ENCODE results near the gene EBNA1BP2. TPM values are rescaled to one million over a fixed set of nuclear protein-coding genes. Genes with fewer than 3 reads are reported as not detected.

EBNA1BP2 gene
- total and polyA plus RNA-seq, 3 donors from 2014 or later: 74.0 to 87.9 (median 81.7) TPM

DNA sequence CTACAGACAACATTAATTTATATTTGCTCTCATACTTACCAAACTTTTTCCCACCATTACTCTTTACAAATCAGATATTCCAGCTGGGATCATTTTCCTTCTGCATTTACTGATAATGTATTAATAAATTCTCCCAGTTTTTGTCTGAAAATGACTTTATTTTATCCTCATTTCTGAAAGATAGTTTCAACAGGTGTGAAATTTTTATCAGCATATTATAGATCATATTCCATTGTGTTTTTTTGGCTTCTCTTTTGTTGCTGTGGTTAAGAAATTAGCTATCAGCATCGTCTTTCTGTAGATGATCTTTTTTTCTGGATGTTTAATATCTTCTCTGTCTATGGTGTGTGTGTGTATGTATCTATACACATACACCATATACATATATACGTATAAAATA, 2.8 kb upstream of the EBNA1BP2 start:
- 78 to 82% methylated on average over 2 of the region's 2 CpGs for WGBS, 2 donors
- Histone ChIP-seq H3K27me3 (no peaks in the 10 kb centered on the region), H3K4me3 (no peak overlapping the region), H3K9me3 (no peaks in the 10 kb centered on the region), H3K27ac (no peak overlapping the region), H3K4me1 (peaks cover 5% of the 10 kb centered on the region), H3K36me3 (ENCODE audit: low read depth, missing control alignments) (no peaks in the 10 kb centered on the region)
- TF ChIP-seq, protein P1, sequence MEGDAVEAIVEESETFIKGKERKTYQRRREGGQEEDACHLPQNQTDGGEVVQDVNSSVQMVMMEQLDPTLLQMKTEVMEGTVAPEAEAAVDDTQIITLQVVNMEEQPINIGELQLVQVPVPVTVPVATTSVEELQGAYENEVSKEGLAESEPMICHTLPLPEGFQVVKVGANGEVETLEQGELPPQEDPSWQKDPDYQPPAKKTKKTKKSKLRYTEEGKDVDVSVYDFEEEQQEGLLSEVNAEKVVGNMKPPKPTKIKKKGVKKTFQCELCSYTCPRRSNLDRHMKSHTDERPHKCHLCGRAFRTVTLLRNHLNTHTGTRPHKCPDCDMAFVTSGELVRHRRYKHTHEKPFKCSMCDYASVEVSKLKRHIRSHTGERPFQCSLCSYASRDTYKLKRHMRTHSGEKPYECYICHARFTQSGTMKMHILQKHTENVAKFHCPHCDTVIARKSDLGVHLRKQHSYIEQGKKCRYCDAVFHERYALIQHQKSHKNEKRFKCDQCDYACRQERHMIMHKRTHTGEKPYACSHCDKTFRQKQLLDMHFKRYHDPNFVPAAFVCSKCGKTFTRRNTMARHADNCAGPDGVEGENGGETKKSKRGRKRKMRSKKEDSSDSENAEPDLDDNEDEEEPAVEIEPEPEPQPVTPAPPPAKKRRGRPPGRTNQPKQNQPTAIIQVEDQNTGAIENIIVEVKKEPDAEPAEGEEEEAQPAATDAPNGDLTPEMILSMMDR (IDR thresholded peaks at IDR 0.05): no peak
- DNase-seq: no peak
- intact Hi-C loops (cut with DNase I; ENCODE audit: low total_unique reads): no loop called here

DNA sequence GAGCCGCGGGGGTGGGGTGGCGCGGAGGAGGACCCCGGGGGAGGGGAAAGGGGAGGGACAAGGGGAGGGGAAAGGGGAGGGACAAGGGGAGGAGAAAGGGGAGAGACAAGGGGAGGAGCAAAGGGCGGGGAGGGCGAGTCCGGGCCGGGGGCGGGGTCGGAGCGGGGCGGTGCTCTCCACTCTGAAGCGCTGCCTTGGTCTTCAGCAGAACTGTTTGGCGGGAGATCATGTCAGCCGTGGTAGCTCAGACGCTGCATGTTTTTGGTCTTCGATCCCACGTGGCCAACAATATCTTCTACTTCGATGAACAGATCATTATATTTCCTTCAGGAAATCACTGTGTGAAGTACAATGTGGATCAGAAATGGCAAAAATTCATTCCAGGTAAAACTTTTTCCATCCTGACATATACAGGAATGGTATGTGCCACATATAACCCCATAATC, 460 bp upstream of the EBNA1BP2 start:
- Histone ChIP-seq H3K27me3 (no peaks in the 10 kb centered on the region), H3K4me1 (peaks cover 5% of the 10 kb centered on the region), H3K4me3 (peak overlapping the region; percentile 75 to 83), H3K36me3 (ENCODE audit: low read depth, missing control alignments) (no peaks in the 10 kb centered on the region), H3K27ac (no peak overlapping the region), H3K9me3 (no peaks in the 10 kb centered on the region)
- intact Hi-C loops (cut with DNase I; ENCODE audit: low total_unique reads): no loop called here
- DNase-seq: peak; percentile 91
- WGBS, 2 donors: 0 to 1% methylated on average over 20 of the region's 20 CpGs
- TF ChIP-seq, protein P1 (IDR thresholded peaks at IDR 0.05): no peak
- TF ChIP-seq POLR2A (IDR thresholded peaks at IDR 0.05): no peak

DNA sequence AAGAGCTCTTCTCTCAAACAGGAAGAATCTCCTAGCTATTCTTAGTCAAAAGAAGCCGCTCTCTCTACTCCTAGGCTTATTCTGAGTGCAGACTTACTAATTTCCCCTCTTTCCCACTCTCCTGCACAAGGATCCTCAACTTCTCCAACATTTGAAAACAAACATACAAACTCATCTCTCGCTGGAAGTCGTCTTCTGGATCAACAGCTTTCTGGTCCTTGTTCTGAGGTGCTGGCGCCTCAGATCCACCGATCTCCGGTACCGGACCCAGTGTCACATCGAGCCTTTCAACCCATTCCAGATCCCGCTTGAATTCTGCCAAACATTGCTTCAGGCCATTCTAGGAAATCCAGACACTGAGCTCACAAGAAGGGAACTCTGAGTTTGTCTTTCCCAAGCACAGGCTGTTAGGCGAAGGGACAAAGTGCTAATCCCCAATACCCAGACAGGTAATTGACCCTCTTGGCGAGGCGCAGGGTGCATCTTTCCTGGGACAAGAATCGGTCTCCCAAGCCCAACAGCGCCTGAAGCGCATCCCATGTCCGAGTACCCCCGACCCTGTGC, 696 bp downstream of the EBNA1BP2 start:
- Histone ChIP-seq H3K27ac (no peak overlapping the region), H3K4me1 (peaks cover 5% of the 10 kb centered on the region)
- TF ChIP-seq, protein P1 (IDR thresholded peaks at IDR 0.05): no peak

DNA sequence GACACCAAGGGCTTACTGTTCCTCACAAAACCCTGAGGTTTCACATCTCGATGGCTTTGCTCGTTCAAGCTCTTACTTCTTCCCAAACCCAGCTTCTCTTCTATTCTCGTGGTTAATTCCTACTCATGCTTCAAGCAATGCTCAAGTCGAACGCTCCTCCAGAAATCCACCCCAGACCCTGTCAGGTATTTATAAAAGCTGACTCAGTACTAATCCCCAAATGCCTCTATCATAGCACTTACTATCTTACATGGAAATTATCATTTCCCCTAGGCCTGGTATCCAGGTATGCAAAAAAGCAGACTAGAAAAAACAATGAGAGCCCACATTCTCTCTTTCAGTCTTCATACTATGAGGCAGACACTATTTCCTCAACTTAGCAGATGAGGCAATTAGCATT, 6.3 kb downstream of the EBNA1BP2 start:
- Histone ChIP-seq H3K9me3 (no peaks in the 10 kb centered on the region), H3K4me3 (no peak overlapping the region), H3K4me1 (no peaks in the 10 kb centered on the region), H3K27ac (no peak overlapping the region), H3K27me3 (no peaks in the 10 kb centered on the region), H3K36me3 (ENCODE audit: low read depth, missing control alignments) (no peaks in the 10 kb centered on the region)
- intact Hi-C loops (cut with DNase I; ENCODE audit: low total_unique reads): no loop called here
- WGBS, 2 donors: 92 to 97% methylated on average over 5 of the region's 5 CpGs
- no peak for DNase-seq
- no peak for TF ChIP-seq POLR2A (IDR thresholded peaks at IDR 0.05)
- TF ChIP-seq, protein P1 (IDR thresholded peaks at IDR 0.05): no peak

More for the DNA sequence above, 696 bp downstream of the EBNA1BP2 start:
- no peak for DNase-seq
- intact Hi-C loops (cut with DNase I; ENCODE audit: low total_unique reads): no loop called here
- 16 to 18% methylated on average over 9 to 17 of the region's 17 CpGs for WGBS, 2 donors
- Histone ChIP-seq H3K9me3 (no peaks in the 10 kb centered on the region), H3K4me3 (peak overlapping the region; percentile 75 to 83), H3K36me3 (ENCODE audit: low read depth, missing control alignments) (no peaks in the 10 kb centered on the region), H3K27me3 (no peaks in the 10 kb centered on the region)

DNA sequence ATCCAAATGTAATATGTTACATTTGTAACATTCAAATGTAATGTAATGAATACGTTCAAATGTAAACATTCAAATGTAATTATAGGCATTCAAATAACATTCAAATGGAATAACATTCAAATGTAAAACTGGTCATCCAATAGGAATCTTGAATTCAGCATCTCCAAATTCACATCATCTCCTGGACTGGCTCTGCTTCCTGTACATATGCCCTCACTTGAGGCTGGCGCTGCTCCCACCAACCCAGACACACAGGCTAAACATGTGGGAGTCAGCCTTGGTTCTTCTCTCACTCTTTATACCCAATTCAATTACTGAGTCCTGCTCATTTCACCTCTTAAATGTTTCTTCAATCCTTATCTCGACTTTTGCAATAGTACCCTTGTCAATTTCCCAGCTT, 6.9 kb downstream of the EBNA1BP2 start:
- Histone ChIP-seq H3K27me3 (no peaks in the 10 kb centered on the region), H3K9me3 (no peaks in the 10 kb centered on the region), H3K4me1 (no peaks in the 10 kb centered on the region), H3K36me3 (ENCODE audit: low read depth, missing control alignments) (no peaks in the 10 kb centered on the region), H3K27ac (no peak overlapping the region), H3K4me3 (no peak overlapping the region)
- intact Hi-C loops (cut with DNase I; ENCODE audit: low total_unique reads): no loop called here
- 87 to 88% methylated on average over 3 of the region's 3 CpGs for WGBS, 2 donors
- no peak for DNase-seq
- TF ChIP-seq, protein P1 (IDR thresholded peaks at IDR 0.05): no peak
- no peak for TF ChIP-seq POLR2A (IDR thresholded peaks at IDR 0.05)

Measured in testis (tissue), 3 donors.